Upper lobe of left lung (tissue), 4 donors: Measurements from ENCODE around the gene KRTCAP2.
"Not testable (repeated sequence)": the region's sequence is repeated elsewhere in the genome, so short reads cannot be mapped to it uniquely, and the experiment has no call there.

ENCODE experiments used
- CTCF ChIP-seq, 6 experiments: fragments of 450-650 bp in 4 of 6; fragments of 200-600 bp in 2 of 6; sonication (generic) in 2 of 6; IDR thresholded peaks; one replicate each; pipeline ENCODE4 v1.5.1; 2016 to 2019; ENCODE audit warnings: antibody characterized with exemption in 6 of 6
- EP300 ChIP-seq, 4 donors: sonication (generic); formaldehyde crosslinking; IDR thresholded peaks; one replicate each; pipeline ENCODE4 v1.5.1; 2017; ENCODE audit warnings: antibody characterized with exemption in 4 of 4, control low read depth in 2 of 4
- POLR2A ChIP-seq, 4 donors: fragments of 450-650 bp; IDR thresholded peaks; one replicate each; pipeline ENCODE4 v1.5.1; 2016 to 2017; ENCODE audit warnings: antibody characterized with exemption in 4 of 4, mild to moderate bottlenecking in 2 of 4
- POLR2AphosphoS5 ChIP-seq, 2 donors: sonication (generic); formaldehyde crosslinking; IDR thresholded peaks; one replicate each; pipeline ENCODE4 v1.5.1; 2017; ENCODE audit warnings: antibody characterized with exemption in 2 of 2

- TF ChIP-seq CTCF, POLR2A, POLR2AphosphoS5, EP300 (IDR thresholded peaks at IDR 0.05): not testable (repeated sequence)
These were observed 5.0 kb downstream of the KRTCAP2 start for GRCh38 chr1:155168105-155168445.
